Epithelial cell of proximal tubule (primary cell): ENCODE measurements around the gene CEP170. TPM values are rescaled to one million over a fixed set of nuclear protein-coding genes. Genes with fewer than 3 reads are reported as not detected.
A peak's percentile ranks its signal among the peaks of the same experiment; 100 is the strongest.
"Not testable (repeated sequence)": the region's sequence is repeated elsewhere in the genome, so short reads cannot be mapped to it uniquely, and the experiment has no call there.

ENCODE experiments used
- DNase-seq: peaks from one replicate; pipeline ENCODE4 v3.0.0-alpha.2; 2011; ENCODE audit warnings: low read depth
- H3K4me3 ChIP-seq: 2 replicates; pipeline ENCODE4 v1.5.1; 2011; ENCODE audit warnings: low read depth, mild to moderate bottlenecking, low read length
- total RNA-seq: library from RNA; depleted of rRNA; stranded (reverse); fragments of >200 nt; gene quantifications from 2 replicates; pipeline ENCODE4 v1.2.3, GENCODE V29; 2015
- TF ChIP-seq, protein P1 (sequence below): conservative IDR thresholded peaks from 2 replicates; pipeline ENCODE4 v1.5.1; 2012; ENCODE audit warnings: low read depth, mild to moderate bottlenecking, low read length

Gene CEP170
- total RNA-seq, 1 donor from 2014 or later: 49.9 TPM

DNA sequence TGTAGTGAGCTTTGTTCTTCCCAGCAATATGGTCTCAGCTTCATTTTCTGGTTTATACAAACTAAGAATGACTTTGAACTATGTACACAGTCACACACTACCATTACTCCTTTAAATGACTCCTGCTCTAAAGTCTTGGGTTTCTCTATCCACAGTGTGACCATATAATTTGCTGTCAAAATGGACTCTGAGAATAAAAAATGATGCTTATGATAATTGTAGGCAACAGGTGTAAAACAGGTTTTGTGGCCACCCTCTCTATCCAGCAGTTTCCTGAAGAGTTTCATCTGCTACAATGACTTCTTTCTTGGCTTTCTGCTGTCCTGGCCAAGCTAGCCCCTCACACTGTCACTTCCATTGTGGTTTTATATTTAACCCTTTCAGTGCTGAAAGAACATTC lies 71.4 kb downstream of the CEP170 start:
- not testable (repeated sequence) for H3K4me3 ChIP-seq, DNase-seq

GRCh38 chr1:243183176-243183575 lies 71.9 kb downstream of the CEP170 start:
- not testable (repeated sequence) for DNase-seq, H3K4me3 ChIP-seq

DNA sequence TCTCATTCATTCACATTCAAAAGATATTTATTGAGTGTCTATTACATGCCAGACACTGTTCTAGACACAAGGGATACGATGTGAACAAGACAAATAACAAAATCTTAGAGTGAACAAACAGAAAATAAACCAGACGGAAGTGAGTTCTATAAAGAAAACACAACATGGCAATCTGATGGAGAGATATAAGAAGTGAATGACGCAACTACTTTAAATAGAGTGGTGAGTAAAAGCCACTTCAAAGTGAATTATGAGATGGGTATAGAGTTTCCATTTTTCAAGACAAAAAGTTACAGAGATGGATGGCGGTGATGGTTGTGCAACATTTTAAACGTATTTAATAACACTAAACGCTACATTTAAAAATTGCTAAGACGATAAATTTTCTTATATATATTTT lies 75.4 kb downstream of the CEP170 start:
- H3K4me3 ChIP-seq: no peak overlapping the region
- TF ChIP-seq, protein P1, sequence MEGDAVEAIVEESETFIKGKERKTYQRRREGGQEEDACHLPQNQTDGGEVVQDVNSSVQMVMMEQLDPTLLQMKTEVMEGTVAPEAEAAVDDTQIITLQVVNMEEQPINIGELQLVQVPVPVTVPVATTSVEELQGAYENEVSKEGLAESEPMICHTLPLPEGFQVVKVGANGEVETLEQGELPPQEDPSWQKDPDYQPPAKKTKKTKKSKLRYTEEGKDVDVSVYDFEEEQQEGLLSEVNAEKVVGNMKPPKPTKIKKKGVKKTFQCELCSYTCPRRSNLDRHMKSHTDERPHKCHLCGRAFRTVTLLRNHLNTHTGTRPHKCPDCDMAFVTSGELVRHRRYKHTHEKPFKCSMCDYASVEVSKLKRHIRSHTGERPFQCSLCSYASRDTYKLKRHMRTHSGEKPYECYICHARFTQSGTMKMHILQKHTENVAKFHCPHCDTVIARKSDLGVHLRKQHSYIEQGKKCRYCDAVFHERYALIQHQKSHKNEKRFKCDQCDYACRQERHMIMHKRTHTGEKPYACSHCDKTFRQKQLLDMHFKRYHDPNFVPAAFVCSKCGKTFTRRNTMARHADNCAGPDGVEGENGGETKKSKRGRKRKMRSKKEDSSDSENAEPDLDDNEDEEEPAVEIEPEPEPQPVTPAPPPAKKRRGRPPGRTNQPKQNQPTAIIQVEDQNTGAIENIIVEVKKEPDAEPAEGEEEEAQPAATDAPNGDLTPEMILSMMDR: no peak
- DNase-seq: no peak

GRCh38 chr1:243177792-243178191 lies 77.3 kb downstream of the CEP170 start:
- not testable (repeated sequence) for DNase-seq

GRCh38 chr1:243173758-243174369 lies 81.2 kb downstream of the CEP170 start:
- not testable (repeated sequence) for DNase-seq

More at GRCh38 chr1:243177792-243178191, 77.3 kb downstream of the CEP170 start:
- H3K4me3 ChIP-seq: not testable (repeated sequence)

DNA sequence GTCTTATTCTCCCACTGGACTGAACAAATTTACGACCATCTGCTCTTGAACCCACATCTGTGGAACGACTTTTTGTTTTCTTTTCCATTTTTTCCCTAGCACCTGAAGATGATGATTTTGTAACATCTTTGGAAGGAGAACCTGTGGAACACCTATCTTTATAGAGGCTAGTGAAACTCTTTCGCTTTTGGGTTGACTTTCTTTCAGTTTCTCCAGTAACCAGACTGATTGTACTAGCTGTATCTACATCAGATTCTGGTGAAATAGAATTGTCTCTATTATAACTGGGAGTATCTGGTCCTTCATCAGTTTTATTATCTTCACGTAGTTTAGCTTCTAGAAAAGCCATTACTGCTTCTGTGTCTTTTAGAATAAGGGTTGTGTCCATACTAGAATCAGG lies 90.2 kb downstream of the CEP170 start:
- not testable (repeated sequence) for H3K4me3 ChIP-seq, DNase-seq

More at GRCh38 chr1:243173758-243174369, 81.2 kb downstream of the CEP170 start:
- H3K4me3 ChIP-seq: not testable (repeated sequence)

DNA sequence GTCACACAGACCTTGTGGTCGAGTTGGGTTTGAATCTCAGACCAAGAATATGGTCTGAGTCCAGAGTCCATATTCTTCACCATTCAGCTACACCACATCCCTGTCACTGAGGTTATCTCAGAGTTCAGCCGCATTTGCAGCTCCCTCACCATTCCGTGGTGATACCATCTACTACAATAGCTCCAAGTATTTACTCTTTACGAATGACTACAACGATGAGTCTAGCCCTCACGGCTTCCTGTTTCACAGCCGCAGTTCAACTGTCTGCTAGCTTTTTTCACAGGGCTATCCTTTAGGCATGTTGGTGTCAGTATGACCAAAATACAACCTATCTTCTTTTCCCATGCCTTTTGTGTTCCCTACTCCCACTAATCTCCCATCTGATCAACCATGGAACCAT lies 104.2 kb downstream of the CEP170 start:
- not testable (repeated sequence) for DNase-seq, H3K4me3 ChIP-seq

GRCh38 chr1:243149120-243149519 lies 106.0 kb downstream of the CEP170 start:
- DNase-seq: not testable (repeated sequence)

DNA sequence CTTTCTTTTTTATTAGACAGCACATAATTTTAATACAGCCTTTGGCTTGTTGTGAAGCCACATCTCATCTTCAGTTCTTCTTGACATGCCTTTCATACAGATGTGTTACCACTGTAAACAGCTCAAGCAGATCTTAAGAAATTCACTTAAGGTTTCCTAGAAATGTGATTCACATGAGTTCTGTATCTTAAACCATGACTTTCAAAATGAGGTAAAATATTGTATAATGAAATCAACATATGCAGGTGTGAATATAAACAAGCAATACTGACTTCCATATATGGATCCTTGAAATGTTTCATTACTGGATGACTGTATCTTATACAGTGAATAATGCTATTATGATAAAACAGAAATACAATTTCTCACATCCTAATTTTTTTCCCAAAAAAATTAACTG lies 107.7 kb downstream of the CEP170 start:
- not testable (repeated sequence) for DNase-seq, H3K4me3 ChIP-seq

More at GRCh38 chr1:243149120-243149519, 106.0 kb downstream of the CEP170 start:
- H3K4me3 ChIP-seq: not testable (repeated sequence)

GRCh38 chr1:243140498-243140897 lies 114.6 kb downstream of the CEP170 start:
- not testable (repeated sequence) for H3K4me3 ChIP-seq, DNase-seq

- not testable (repeated sequence) for H3K4me3 ChIP-seq, DNase-seq
Measured at GRCh38 chr1:243122876-243123409, 132.1 kb downstream of the CEP170 start.

DNA sequence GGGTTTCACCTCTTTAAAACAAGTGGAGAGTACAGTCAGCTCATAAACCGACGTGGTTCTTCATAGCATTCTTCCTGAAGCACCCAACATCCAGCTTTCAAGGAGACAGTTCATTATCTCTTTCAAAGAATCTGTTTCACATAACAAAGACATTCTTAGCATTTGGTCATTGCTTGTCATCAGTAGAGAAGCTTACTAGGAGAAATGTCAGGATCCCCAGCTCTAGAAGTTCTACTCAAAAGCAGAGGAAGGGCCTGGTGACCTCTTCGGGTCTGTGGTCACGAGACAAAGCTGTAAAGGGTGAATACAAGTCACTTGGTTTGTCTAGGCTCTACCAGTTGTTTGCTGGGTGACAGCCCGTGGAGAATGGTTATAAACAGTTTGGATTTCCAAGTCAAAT lies 133.1 kb downstream of the CEP170 start:
- H3K4me3 ChIP-seq, DNase-seq: not testable (repeated sequence)

GRCh38 chr1:243118601-243119322 lies 136.3 kb downstream of the CEP170 start:
- DNase-seq, H3K4me3 ChIP-seq: not testable (repeated sequence)
- TF ChIP-seq, protein P1: peak; percentile 12

- not testable (repeated sequence) for H3K4me3 ChIP-seq, DNase-seq
Measured at GRCh38 chr1:243116187-243116586, 138.9 kb downstream of the CEP170 start.

DNA sequence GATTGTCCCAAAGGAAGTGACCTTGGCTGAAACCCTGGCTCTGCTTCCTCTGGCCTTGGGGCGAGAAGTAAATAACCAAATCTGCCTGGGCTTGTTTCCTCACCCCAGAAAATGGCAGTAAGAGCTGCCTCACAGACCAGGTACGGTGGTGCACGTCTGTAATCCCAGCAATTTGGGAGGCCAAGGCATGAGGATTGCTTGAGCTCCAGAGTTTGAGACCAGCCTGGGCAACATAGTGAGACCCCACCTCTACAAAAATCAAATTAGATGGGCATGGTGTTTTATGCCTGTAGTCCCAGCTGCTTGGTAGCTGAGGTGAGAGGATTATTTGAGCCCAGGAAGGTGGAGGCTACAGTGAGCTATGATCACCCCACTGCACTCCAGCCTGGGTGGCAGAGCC lies 140.3 kb downstream of the CEP170 start:
- not testable (repeated sequence) for DNase-seq, H3K4me3 ChIP-seq

GRCh38 chr1:243114059-243114713 lies 140.9 kb downstream of the CEP170 start:
- DNase-seq, H3K4me3 ChIP-seq: not testable (repeated sequence)

DNA sequence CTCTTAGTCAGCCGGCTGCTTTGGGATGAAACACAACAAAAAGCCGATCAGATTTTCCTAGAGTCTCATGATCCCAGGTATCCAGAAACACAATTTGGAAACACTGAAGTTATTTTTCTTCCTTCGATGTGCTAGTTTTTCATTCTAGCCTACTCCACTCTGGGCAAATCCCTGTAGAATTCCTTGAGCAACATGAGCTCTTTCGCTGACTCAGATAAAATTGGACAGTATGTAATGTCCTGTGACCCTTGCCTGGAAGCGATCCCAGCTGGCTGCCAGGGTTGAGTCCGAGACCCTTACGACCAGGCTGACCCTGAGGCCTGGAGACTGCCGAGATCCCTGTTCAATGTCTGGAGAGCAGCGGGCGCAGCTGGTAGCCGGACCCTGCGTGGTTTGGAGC lies 147.9 kb downstream of the CEP170 start:
- DNase-seq, H3K4me3 ChIP-seq: not testable (repeated sequence)
